HFF-Myc (cell line): ENCODE results near the gene RASGRP4.

ENCODE experiments used
- DNase-seq: peaks from one replicate; pipeline ENCODE4 v3.0.0-alpha.2; 2011; ENCODE audit warnings: low read depth; ENCODE audit errors: extremely low read depth
- H3K4me3 ChIP-seq: replicated peaks from 2 replicates; pipeline ENCODE4 v1.5.1; 2011; ENCODE audit warnings: low read depth, mild to moderate bottlenecking, control low read depth, low read length
- CTCF ChIP-seq: IDR thresholded peaks from 2 replicates; pipeline ENCODE4 v1.5.1; 2012; ENCODE audit warnings: mild to moderate bottlenecking, low read depth, low read length, control low read depth; ENCODE audit errors: missing control alignments

RASGRP4 gene

DNA sequence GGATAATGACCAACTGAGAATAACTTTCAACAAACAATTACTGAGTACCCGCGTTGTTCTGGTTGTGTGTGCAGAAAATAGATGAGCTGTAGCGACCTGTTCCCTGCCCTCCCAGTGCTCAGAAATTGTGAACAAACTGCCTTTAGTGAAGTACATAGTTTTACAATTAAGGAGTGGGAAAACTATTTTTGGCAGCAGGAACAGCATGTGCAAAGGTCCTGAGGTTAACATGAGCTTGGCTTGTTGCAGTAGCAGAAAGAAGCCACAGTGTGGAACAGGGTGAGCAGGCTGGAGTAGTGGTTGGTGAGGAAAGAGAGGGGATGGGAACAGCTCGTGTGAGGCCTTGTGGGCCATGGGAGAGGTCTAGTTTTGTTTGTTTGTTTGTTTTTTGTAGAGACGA, 23.5 kb upstream of the RASGRP4 start:
- no peak overlapping the region for H3K4me3 ChIP-seq
- no peak for TF ChIP-seq CTCF
- no peak for DNase-seq

DNA sequence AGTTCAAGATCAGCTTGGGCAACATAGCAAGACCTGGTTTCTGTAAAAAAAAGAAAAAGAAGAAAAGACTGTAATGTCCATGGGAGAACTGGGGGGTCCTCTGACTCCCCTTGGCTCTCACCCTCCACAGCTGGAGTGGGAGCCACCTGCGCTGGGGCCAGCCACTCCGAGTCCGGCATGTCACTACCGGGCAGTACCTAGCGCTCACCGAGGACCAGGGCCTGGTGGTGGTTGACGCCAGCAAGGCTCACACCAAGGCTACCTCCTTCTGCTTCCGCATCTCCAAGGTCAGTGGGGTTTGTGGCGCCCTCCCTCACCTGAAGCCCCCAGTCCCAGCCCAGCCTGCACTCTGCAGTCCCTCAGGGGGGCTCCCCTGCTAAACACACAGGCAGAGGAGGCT, 22.2 kb upstream of the RASGRP4 start:
- no peak overlapping the region for H3K4me3 ChIP-seq
- no peak for TF ChIP-seq CTCF

GRCh38 chr19:38445362-38445761, 19.3 kb upstream of the RASGRP4 start:
- no peak for TF ChIP-seq CTCF
- DNase-seq, result no peak

More for the DNA sequence above, 22.2 kb upstream of the RASGRP4 start:
- no peak for DNase-seq

DNA sequence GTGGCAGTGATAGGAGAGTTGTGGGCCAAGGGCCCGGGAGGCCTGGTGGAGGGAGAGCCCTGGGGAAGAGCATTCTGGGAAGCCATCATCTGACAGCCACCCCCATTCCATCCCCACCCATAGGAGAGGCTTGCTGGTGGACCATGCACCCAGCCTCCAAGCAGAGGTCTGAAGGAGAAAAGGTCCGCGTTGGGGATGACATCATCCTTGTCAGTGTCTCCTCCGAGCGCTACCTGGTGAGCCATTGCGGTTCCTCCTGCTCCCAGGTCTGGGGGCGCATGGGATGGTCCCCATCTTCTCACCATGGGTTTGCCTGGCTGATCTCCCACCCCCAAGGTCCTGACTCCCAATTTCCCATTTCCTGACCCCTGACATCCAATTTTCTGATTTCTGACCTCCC, 18.0 kb upstream of the RASGRP4 start:
- TF ChIP-seq CTCF, result no peak
- DNase-seq, result no peak
- H3K4me3 ChIP-seq, result no peak overlapping the region

More at GRCh38 chr19:38445362-38445761, 19.3 kb upstream of the RASGRP4 start:
- H3K4me3 ChIP-seq, result no peak overlapping the region

DNA sequence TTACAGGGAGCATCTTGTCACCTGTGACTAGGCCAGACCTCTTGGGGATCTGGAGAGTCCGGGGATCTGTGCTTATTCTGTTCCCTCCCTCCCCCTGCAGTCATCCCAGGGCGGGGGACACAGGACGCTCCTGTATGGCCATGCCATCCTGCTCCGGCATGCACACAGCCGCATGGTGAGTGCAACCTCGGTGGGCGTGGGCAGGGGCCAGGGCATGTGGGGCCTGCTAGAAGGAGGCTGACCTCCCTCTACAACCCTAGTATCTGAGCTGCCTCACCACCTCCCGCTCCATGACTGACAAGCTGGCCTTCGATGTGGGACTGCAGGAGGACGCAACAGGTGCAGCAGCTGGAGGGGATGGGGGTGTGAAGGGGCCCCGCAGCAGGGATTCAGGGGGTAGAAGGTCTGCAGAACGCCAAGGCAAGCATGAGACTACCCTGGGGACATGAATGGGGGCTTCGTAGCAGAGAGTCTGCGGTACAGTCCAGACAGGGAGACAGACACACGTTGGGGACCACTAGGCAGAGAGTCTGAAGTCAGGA, 17.5 kb upstream of the RASGRP4 start:
- TF ChIP-seq CTCF, result no peak
- no peak for DNase-seq
- no peak overlapping the region for H3K4me3 ChIP-seq

GRCh38 chr19:38442736-38443135, 16.7 kb upstream of the RASGRP4 start:
- H3K4me3 ChIP-seq, result no peak overlapping the region
- no peak for TF ChIP-seq CTCF
- no peak for DNase-seq

GRCh38 chr19:38441657-38442348, 15.8 kb upstream of the RASGRP4 start:
- TF ChIP-seq CTCF, result no peak
- no peak overlapping the region for H3K4me3 ChIP-seq
- no peak for DNase-seq
